Amygdala (tissue), 56 donors: Measurements from ENCODE around the gene FRAS1.
"Not testable (repeated sequence)": the region's sequence is repeated elsewhere in the genome, so short reads cannot be mapped to it uniquely, and the experiment has no call there.

ENCODE experiments used
- DNase-seq, 56 donors: peaks; one replicate each; lab custom pipeline; 2025; lab: John Stamatoyannopoulos, UW

Gene FRAS1

DNA sequence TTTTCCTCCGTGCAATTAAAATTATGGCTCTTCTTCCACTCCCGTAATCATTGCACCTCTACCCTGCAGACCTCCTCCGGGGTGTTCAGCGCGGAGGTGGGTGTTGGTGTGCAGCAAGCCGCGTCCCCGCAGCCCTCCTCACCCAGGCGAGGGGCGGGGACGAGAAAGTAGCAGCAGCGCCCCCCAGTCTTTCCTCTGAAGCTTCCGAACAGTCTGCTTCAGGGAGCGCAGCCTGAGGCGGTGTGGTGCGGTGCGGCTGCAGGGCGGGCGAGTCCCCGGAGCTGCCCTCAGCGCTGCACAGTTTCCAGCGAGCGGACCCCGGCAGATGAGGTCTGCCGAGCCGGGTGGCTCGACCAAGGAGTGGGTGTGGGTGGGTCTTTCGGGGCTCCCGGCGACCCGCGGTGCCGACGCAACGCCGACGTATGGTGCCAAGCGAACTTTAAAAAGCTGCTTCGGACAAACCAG, at the start of gene FRAS1:
Gene FRAS1 (plus strand): TSS at position 189 of the 465 bp plus-strand sequence. CDS start 687 bp downstream, outside the sequence.
- peak in 30 of 56 donors; percentile 3 to 56 (median 25) for DNase-seq

DNA sequence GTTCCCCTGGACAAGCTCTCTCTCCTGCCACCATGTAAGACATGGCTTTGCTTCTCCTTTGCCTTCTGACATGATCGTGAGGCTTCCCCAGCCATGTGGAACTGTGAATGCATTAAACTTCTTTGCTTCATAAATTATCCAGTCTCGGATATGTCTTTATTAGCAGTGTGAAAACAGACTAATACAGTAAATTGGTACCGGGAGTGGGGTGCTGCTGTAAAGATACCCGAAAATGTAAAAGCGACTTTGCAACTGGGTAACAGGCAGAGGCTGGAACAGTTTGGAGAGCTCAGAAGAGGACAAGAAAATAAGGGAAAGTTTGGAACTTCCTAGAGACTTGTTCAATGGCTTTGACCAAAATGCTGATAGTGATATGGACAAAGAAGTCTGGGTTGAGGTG, 46.1 kb upstream of the FRAS1 start:
- not testable (repeated sequence) for DNase-seq

- DNase-seq: no peak
Measured at GRCh38 chr4:78014889-78015886, 41.9 kb upstream of the FRAS1 start.

- no peak for DNase-seq
Measured at GRCh38 chr4:78018271-78019049, 38.7 kb upstream of the FRAS1 start.

GRCh38 chr4:78019414-78019813, 37.7 kb upstream of the FRAS1 start:
- DNase-seq: no peak

DNA sequence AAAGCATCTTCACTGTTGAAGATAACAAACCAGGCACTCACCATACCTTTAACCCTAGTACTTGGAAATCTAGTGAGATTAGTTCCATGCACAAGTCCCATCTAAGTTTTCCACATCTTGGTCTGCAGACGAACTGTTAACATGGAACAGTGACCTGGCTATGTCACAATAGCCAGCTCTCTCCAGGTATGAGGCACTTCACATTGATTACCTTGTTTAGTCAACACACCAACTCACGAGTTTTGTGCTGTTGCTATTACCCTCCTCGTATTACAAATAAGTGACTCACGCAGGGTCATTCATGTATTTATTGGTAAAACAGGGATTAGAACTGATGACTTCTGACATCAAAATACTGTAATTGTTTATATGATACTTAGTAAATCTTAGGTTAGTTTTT, 36.4 kb upstream of the FRAS1 start:
- DNase-seq: no peak

DNA sequence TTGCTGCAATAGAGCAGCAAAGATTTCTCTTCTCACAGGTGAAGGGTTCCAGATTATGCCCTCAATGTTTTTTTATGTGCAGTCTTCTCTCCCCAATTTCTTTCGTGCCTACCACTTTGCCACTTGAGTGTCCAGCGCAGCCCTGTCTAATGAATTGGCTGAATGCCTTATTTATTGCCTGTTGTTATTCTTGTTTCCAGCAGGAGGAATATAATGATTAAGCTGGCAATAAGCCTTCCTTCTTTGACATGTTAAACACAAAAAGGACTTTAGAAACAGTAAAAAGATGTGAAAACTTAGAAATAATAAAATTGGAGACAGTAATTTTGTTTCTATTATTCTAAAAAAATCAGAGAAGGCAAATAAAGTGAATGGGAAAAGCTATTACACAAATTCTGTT, 34.6 kb upstream of the FRAS1 start:
- no peak for DNase-seq

- no peak for DNase-seq
Measured at GRCh38 chr4:78024085-78024484, 33.0 kb upstream of the FRAS1 start.

DNA sequence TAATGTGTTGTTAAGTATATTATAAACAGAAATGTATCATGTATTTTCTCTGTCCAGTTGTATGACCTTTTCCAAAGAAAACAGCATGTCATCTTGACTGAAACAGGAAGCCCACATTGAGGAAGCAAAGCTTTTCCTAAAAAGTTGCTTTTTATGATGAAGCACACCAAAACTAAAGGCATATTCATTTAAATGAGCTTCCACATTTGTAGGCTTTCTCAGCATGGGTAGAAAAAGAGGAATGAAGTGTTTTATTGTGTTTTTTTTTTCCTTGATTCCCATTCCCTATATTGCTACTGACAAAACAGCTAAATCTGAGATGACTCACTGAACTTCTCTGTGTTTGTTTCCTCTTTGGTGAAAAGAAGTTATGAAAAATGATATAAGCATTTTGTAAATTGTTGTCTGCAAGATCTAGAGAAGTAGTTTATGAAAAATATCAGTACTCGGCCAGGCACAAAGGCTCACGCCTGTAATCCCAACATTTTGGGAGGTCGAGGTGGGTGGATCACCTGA, 32.5 kb upstream of the FRAS1 start:
- no peak for DNase-seq

DNA sequence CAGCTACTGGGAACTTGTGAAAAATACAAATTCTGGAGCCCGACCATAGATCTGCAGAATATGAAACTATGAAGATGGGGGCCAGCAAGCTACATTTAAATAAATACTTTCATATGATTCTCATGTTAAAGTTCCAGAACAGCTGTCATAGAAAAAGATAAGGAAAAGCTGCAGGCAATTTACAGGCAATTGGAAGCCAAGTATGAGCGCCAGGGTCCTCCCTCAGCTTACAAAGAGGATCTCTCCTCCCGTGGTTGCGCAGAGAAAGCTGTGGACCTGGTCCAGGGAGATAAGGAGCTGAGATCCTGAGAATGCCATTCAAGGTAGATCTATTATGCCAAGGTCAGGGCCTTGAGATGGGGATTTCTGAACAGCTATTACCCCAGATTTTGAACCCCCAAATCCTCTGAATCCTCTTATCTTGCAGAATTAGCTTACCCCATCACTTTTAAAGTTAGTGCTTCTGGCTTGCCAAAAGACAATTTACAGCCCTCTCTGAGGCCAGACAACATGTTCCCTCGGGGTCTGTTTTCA, 25.6 kb upstream of the FRAS1 start:
- DNase-seq: no peak

DNA sequence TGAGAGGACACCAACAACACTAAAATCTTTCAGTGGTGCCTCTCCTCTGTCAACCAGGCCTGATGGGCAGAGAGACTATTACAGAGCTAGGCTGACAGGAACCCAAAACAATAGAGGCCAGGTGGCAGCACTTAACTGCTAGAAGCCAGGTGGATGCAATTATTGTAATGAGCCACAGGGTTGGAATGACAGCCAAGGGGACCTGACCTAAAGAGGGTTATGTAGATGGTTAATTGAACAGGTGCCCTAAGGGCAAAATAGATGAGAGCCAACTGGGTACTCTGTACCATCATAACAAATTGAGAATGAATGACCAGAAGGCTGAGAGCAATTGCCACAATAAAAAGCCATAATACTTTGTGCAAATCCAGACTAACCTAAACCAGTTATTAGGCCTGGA, 24.7 kb upstream of the FRAS1 start:
- DNase-seq: no peak

DNA sequence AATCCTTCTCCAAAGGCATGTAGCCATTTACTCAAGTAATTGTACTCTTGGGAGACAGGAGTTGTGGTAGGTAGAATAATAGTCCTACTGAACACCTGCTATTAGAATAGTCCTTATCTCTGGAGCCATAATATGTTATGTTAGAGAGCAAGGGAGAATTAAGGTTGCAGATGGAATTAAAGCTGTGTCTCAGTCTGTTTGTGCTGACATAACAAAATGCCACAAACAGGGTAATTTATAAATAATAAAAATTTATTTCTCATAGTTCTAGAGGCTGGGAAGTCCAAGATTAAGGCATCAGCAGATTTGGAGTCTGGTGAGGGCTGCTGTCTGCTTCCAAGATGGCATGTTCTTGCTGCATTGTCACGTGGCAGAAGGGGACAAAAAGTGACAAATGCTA, 24.2 kb upstream of the FRAS1 start:
- no peak for DNase-seq

DNA sequence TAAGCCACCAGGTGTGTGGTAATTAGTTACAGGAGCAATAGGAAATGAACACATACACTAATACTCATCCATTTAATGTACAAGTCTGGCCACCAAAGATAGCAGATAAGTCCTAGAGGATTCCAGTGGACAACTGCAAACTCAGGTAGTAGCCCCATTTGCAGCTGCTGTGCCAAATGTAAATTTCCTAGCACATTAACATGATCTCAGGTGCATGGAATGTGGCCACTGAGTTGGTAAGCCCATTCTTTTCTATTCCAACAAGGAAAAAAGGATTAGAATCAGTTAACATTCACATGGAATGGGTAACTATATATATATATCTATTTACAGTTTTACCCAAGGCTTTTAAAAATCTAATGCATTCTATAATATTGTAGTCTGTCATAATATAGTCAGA, 23.3 kb upstream of the FRAS1 start:
- no peak for DNase-seq

DNA sequence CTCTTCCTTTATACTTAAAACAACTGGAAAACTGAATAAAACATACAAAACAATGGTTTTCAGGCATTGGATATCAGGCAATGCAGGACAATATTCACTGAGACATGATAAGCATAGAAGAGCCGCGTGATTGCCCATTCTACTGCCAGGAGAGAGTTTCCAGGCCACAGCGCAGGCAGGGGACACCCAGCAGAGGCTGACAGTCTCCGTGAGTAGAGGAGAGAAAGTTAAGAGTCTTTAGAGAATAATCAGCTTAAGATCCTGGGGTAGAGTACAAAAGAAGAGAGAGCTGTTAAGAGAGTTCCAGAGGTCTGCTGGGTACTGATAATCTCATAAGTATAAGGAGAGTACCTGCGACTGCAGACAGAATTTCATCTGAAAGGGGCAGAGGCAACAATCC, 18.4 kb upstream of the FRAS1 start:
- no peak for DNase-seq

GRCh38 chr4:78039678-78040077, 17.4 kb upstream of the FRAS1 start:
- DNase-seq: no peak

DNA sequence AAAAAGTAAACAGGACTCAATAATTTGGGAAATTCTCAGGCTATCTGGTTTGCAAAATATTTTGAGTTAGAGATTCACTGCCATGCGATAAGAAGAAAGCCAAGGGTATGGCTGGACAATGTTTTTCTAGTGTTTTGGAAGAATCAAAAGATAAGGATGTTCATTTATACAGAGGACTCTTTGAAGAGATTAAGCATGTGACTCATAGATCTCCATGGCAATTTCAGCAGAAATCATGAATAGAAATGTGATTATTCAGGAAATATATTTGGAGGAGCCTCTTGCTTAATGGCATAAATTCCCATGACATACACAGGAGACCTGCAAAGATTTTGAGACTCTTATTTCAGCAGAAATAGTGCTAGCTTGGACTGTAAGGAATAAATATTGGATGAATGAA, 16.7 kb upstream of the FRAS1 start:
- DNase-seq: no peak

DNA sequence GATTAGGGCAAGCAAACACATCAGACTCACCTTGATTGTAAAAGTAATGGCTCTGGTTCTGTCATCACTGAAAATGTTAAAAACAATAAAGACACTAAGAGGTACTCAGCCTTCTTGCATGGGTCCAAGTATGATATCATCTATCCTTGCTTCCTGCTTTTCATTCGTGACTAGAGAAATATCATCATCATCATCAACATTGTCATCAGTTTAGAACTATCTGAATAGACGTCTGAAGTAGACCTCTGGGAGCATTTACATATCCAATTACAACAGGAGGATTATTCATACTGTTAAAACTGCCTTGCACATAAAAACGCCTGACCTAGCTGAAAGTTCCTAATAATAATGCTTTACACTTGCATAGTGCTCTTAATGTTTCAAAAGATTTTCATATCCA, 9.8 kb upstream of the FRAS1 start:
- no peak for DNase-seq

DNA sequence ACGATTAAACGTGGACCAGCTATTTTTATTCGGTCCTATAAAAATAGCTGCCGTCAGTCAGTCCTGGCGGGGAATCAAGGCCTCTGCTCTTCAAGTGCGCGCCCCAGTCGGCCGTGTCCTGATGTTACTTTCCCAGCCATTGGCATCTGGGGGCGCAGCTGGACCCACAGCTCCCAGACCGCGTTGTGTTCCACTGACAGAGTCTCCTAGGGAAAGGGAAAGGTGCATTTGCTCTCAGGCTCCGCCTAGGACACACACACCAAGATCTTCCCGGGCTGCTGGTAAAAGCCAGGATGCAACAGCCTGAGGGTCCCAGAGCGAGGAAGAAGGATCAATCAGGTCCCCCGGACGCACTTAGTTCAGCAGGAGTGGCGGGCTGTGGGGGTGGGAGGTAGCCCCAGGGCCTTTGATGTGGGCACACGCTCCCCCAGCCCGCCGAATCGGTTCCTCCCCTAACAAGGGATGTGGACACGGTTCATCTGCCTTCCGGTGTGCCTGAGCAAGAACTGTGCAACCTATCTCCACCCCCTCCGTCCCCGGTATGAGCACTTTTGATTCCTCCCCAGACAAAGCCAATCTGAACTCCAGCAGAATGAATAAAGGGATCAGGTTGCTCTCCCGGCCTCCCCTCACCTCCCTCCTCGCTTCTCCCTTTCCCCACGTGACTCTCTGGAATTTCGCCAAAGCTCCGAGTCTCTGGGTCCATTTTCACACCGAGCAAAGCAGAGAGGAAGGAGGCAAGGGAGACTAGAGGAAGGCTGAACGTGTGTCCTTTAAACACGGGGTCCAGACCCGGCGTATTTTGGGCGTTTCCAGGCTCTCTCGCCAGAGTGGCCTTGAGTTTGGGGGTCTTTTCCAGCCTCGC, 626 bp upstream of the FRAS1 start:
- DNase-seq: peak in 42 of 56 donors; percentile 1 to 68 (median 26)

GRCh38 chr4:78057600-78058550, 752 bp downstream of the FRAS1 start:
- peak in 30 of 56 donors; percentile 2 to 57 (median 24) for DNase-seq
